DOHH2 (cell line): ENCODE data around the gene BAZ2B.

Experiments used
- H3F3A ChIP-seq: fragments of 200-600 bp; sonication (generic), shearing (Covaris generic); 2 replicates; pipeline ENCODE4 v1.6.0; 2016; ENCODE audit warnings: antibody characterized with exemption, mild to moderate bottlenecking; ENCODE audit not compliant: control insufficient read depth, insufficient read depth
- H3K27ac ChIP-seq: fragments of 200-600 bp; sonication (generic); 2 replicates; pipeline ENCODE4 v1.5.1; 2014; ENCODE audit warnings: low read depth, mild to moderate bottlenecking, low read length, moderate library complexity
- H3K27me3 ChIP-seq: fragments of 200-600 bp; sonication (generic); 2 replicates; pipeline ENCODE4 v1.6.1; 2014; ENCODE audit warnings: mild to moderate bottlenecking, low read length, mixed read lengths; ENCODE audit not compliant: control insufficient read depth
- H3K36me3 ChIP-seq: fragments of 200-600 bp; sonication (generic); 2 replicates; pipeline ENCODE4 v1.6.1; 2014; ENCODE audit warnings: mild to moderate bottlenecking, low read length, moderate library complexity, mixed read lengths; ENCODE audit not compliant: control insufficient read depth
- H3K4me1 ChIP-seq: fragments of 200-600 bp; sonication (generic); 2 replicates; pipeline ENCODE4 v1.6.1; 2014; ENCODE audit warnings: mild to moderate bottlenecking, low read length, mixed read lengths; ENCODE audit not compliant: control insufficient read depth
- H3K4me2 ChIP-seq: fragments of 200-600 bp; sonication (generic); 2 replicates; pipeline ENCODE4 v1.6.0; 2014; ENCODE audit warnings: mild to moderate bottlenecking, low read length, moderate library complexity
- H3K4me3 ChIP-seq: fragments of 200-600 bp; sonication (generic); 2 replicates; pipeline ENCODE4 v1.5.1; 2014; ENCODE audit warnings: mild to moderate bottlenecking, low read length, mixed read lengths
- H3K79me2 ChIP-seq: fragments of 200-600 bp; sonication (generic); 2 replicates; pipeline ENCODE4 v1.6.1; 2014; ENCODE audit warnings: mild to moderate bottlenecking, low read length, mixed read lengths; ENCODE audit not compliant: control insufficient read depth
- H3K9me2 ChIP-seq: fragments of 200-600 bp; sonication (generic); replicated peaks from 2 replicates; pipeline ENCODE4 v1.6.1; 2014; ENCODE audit warnings: mild to moderate bottlenecking, low read length, mixed read lengths; ENCODE audit not compliant: control insufficient read depth
- H3K9me3 ChIP-seq: fragments of 200-600 bp; sonication (generic); 2 replicates; pipeline ENCODE4 v1.6.1; 2014; ENCODE audit warnings: antibody characterized with exemption, low read length, mixed read lengths; ENCODE audit not compliant: control insufficient read depth, insufficient read depth
- H4K20me1 ChIP-seq: fragments of 200-600 bp; sonication (generic); 2 replicates; pipeline ENCODE4 v1.6.0; 2014; ENCODE audit warnings: low read depth, mild to moderate bottlenecking, antibody characterized with exemption, low read length, moderate library complexity; ENCODE audit not compliant: control insufficient read depth, insufficient read depth
- CTCF ChIP-seq: fragments of 200-600 bp; sonication (generic); IDR thresholded peaks from one replicate; pipeline ENCODE4 v1.5.1; 2014; ENCODE audit warnings: antibody characterized with exemption, mild to moderate bottlenecking, low read depth, low read length; ENCODE audit not compliant: poor library complexity, severe bottlenecking
- EZH2phosphoT487 ChIP-seq: fragments of 200-600 bp; sonication (generic); IDR thresholded peaks from 2 replicates; pipeline ENCODE4 v1.6.1; 2017; ENCODE audit warnings: borderline replicate concordance, mild to moderate bottlenecking, antibody characterized with exemption, low read length, moderate library complexity, mixed read lengths

BAZ2B gene

GRCh38 chr2:159287733-159288132, 328.6 kb downstream of the BAZ2B start:
- Histone ChIP-seq H3K36me3 (no peaks in the 10 kb centered on the region), H3K79me2 (peaks cover 8% of the 10 kb centered on the region), H3F3A (peaks cover 8% of the 10 kb centered on the region), H3K4me1 (peaks cover 28% of the 10 kb centered on the region), H3K4me3 (peak overlapping the region; percentile 84), H3K4me2 (peak overlapping the region; percentile 92), H3K27ac (no peak overlapping the region), H3K9me2 (no peaks in the 10 kb centered on the region), H3K9me3 (no peaks in the 10 kb centered on the region), H4K20me1 (no peaks in the 10 kb centered on the region), H3K27me3 (no peaks in the 10 kb centered on the region)
- TF ChIP-seq CTCF: no peak
- no peak for TF ChIP-seq EZH2phosphoT487

- Histone ChIP-seq H3K27ac (peak overlapping the region; percentile 52), H3K9me2 (no peaks in the 10 kb centered on the region), H3K4me3 (peak overlapping the region; percentile 84), H3F3A (peaks cover 8% of the 10 kb centered on the region), H3K4me2 (peak overlapping the region; percentile 92), H4K20me1 (no peaks in the 10 kb centered on the region), H3K79me2 (peaks cover 8% of the 10 kb centered on the region), H3K27me3 (no peaks in the 10 kb centered on the region), H3K36me3 (no peaks in the 10 kb centered on the region), H3K4me1 (peaks cover 36% of the 10 kb centered on the region), H3K9me3 (no peaks in the 10 kb centered on the region)
- no peak for TF ChIP-seq CTCF
- TF ChIP-seq EZH2phosphoT487: no peak
Observed at GRCh38 chr2:159286709-159287441, 329.5 kb downstream of the BAZ2B start.

GRCh38 chr2:159285929-159286708, 330.2 kb downstream of the BAZ2B start, which contains the start of gene WDSUB1:
Gene WDSUB1 (minus strand): TSS chr2:159286703. CDS start chr2:159283069, 3,634 bp downstream.
- Histone ChIP-seq H3F3A (peaks cover 8% of the 10 kb centered on the region), H3K4me3 (peak within 1 kb of the TSS; percentile 84), H3K27ac (peak within 1 kb of the TSS; percentile 52)

More at GRCh38 chr2:159285929-159286708, 330.2 kb downstream of the BAZ2B start, which contains the start of gene WDSUB1:
- H3K4me2 ChIP-seq: peak within 1 kb of the TSS; percentile 92
- H4K20me1 ChIP-seq: no peaks in the 10 kb centered on the region
- peaks cover 41% of the 10 kb centered on the region for H3K4me1 ChIP-seq
- H3K27me3 ChIP-seq: no peaks in the 10 kb centered on the region
- no peaks in the 10 kb centered on the region for H3K9me2 ChIP-seq
- peaks cover 8% of the 10 kb centered on the region for H3K79me2 ChIP-seq
- TF ChIP-seq EZH2phosphoT487: no peak
- no peak for TF ChIP-seq CTCF
- no peaks in the 10 kb centered on the region for H3K9me3 ChIP-seq
- H3K36me3 ChIP-seq: no peaks in the 10 kb centered on the region
